Calu3 (cell line): ENCODE measurements around the gene RRP15. TPM values are rescaled to one million over a fixed set of nuclear protein-coding genes. Genes with fewer than 3 reads are reported as not detected.

Experiments used
- BruUV-seq: library from RNA; stranded (reverse); fragments of 400-500 nt; replicated peaks from 2 replicates; lab custom pipeline; 2021; lab: Mats Ljungman, UMichigan
- CTCF ChIA-PET: fragments of 300-600 bp; sonication (Branson Sonifier 250); formaldehyde crosslinking; loops from one replicate; lab custom pipeline; 2022; ENCODE audit warnings: antibody characterized with exemption; lab: Charles Lee
- DNase-seq: peaks from one replicate; pipeline ENCODE4 v3.0.0; 2022
- H3K27ac Mint-ChIP-seq: one replicate; pipeline ENCODE4 v1.8.0; 2022; ENCODE audit warnings: mixed read lengths; ENCODE audit not compliant: unreplicated experiment
- H3K27me3 Mint-ChIP-seq: one replicate; pipeline ENCODE4 v1.8.0; 2022; ENCODE audit warnings: mixed read lengths; ENCODE audit not compliant: unreplicated experiment
- H3K36me3 Mint-ChIP-seq: one replicate; pipeline ENCODE4 v1.8.0; 2022; ENCODE audit warnings: mild to moderate bottlenecking, moderate library complexity, mixed read lengths; ENCODE audit not compliant: insufficient read depth, unreplicated experiment
- H3K4me1 Mint-ChIP-seq: one replicate; pipeline ENCODE4 v1.8.0; 2022; ENCODE audit warnings: mild to moderate bottlenecking, low read depth, mixed read lengths; ENCODE audit not compliant: unreplicated experiment
- H3K4me3 Mint-ChIP-seq: one replicate; pipeline ENCODE4 v1.8.0; 2022; ENCODE audit warnings: mild to moderate bottlenecking, low read depth, moderate library complexity, mixed read lengths; ENCODE audit not compliant: unreplicated experiment
- H3K9me3 Mint-ChIP-seq: one replicate; pipeline ENCODE4 v1.8.0; 2022; ENCODE audit warnings: low read depth, mixed read lengths; ENCODE audit not compliant: unreplicated experiment
- intact Hi-C: fragments of 100-400 bp; cut with micrococcal nuclease; formaldehyde crosslinking; loops from one replicate; pipeline ENCODE4 v1.10.0; 2022; ENCODE audit not compliant: unreplicated experiment
- total RNA-seq: library from RNA; stranded (reverse); gene quantifications from 2 replicates; pipeline ENCODE4 v1.2.3, GENCODE V29; 2022
- TF ChIP-seq, protein P1 (sequence below): fragments of 200-600 bp; IDR thresholded peaks from one replicate; pipeline ENCODE4 v1.8.0; 2022; ENCODE audit warnings: antibody characterized with exemption; ENCODE audit not compliant: unreplicated experiment

RRP15 gene
- total RNA-seq, 1 experiment from 2014 or later = 44.0 TPM

DNA sequence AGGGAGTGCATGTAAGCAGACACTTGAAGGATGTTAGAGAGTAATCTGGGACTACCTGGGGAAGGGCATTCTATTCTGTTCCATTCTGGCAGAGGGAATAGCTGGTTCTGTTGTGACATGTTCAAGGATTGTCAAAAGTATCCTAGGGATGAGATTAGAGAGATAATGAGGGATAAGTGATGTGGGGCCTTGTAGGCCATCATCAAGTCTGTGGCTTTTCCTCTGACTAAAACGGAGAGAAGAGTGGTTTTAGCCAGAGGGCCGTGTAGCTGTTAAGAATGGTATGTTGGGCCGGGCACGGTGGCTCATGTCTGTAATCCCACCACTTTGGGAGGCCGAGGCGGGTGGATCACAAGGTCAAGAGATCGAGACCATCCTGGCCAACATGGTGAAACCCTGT is 83.6 kb downstream of the RRP15 start:
- BruUV-seq = no TSS peak
- TF ChIP-seq, protein P1, sequence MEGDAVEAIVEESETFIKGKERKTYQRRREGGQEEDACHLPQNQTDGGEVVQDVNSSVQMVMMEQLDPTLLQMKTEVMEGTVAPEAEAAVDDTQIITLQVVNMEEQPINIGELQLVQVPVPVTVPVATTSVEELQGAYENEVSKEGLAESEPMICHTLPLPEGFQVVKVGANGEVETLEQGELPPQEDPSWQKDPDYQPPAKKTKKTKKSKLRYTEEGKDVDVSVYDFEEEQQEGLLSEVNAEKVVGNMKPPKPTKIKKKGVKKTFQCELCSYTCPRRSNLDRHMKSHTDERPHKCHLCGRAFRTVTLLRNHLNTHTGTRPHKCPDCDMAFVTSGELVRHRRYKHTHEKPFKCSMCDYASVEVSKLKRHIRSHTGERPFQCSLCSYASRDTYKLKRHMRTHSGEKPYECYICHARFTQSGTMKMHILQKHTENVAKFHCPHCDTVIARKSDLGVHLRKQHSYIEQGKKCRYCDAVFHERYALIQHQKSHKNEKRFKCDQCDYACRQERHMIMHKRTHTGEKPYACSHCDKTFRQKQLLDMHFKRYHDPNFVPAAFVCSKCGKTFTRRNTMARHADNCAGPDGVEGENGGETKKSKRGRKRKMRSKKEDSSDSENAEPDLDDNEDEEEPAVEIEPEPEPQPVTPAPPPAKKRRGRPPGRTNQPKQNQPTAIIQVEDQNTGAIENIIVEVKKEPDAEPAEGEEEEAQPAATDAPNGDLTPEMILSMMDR = no peak
- intact Hi-C loops = no loop called here
- no peak for DNase-seq
- H3K4me3 Mint-ChIP-seq = no peak overlapping the region
- peaks cover 61% of the 10 kb centered on the region for H3K4me1 Mint-ChIP-seq
- no peak overlapping the region for H3K27ac Mint-ChIP-seq
- H3K9me3 Mint-ChIP-seq = peaks cover 2% of the 10 kb centered on the region
- H3K36me3 Mint-ChIP-seq = peaks cover 22% of the 10 kb centered on the region
- no peaks in the 10 kb centered on the region for H3K27me3 Mint-ChIP-seq
- CTCF ChIA-PET = interaction anchor here (1.2 to 2.1 kb wide), 3 partner anchors 11 to 23 kb away, joined by 3 to 4 read pairs (median 4); partner anchors contain the start of gene TGFB2

DNA sequence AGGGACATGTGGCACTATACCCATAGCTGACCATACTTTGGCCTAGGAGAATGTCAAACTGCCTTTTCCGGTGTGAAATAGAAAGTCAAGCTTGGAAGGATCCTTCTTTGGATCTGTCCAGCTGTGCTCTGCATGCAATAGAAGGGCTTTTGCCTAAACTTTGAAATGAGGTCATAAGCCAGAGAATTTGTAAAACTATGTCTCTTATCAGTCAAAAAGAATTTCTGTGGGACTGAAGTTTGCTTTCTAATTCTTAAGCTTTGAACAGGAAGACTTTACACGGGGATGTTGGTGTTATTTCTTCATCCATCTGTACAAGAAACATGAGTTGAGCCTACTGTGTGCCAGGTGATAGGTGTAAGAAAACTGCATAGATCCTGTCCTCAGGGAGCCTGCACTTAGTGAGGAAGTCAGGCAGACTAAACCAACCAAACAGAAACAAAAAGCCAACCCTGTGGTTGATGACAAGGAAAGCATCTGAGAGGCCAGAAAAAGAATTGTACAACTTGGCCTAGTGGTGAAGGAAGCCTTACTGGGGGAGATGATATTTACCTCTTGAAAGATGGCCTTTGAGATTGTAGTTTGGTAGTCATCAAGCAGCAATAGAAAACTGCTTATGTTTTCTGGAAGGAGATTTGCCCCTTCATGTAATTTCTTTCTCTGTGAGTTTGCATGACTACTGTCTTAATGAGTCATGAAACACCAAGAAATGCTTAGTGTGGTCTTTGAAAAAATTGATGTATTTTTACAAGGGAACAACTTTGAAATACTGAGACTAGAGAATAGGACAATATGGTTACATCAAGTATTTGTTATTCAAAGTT is 84.8 kb downstream of the RRP15 start:
- Mint-ChIP-seq H3K27ac (peak overlapping the region; percentile 28), H3K4me1 (peaks cover 73% of the 10 kb centered on the region), H3K9me3 (peaks cover 2% of the 10 kb centered on the region), H3K4me3 (no peak overlapping the region), H3K36me3 (peaks cover 22% of the 10 kb centered on the region), H3K27me3 (no peaks in the 10 kb centered on the region)
- no TSS peak for BruUV-seq
- intact Hi-C loops = no loop called here
- CTCF ChIA-PET = interaction anchor here (1.2 to 2.1 kb wide), 2 partner anchors 21 to 25 kb away, joined by 3 to 4 read pairs; partner anchors contain the start of gene TGFB2
- DNase-seq = no peak
- TF ChIP-seq, protein P1 = no peak

DNA sequence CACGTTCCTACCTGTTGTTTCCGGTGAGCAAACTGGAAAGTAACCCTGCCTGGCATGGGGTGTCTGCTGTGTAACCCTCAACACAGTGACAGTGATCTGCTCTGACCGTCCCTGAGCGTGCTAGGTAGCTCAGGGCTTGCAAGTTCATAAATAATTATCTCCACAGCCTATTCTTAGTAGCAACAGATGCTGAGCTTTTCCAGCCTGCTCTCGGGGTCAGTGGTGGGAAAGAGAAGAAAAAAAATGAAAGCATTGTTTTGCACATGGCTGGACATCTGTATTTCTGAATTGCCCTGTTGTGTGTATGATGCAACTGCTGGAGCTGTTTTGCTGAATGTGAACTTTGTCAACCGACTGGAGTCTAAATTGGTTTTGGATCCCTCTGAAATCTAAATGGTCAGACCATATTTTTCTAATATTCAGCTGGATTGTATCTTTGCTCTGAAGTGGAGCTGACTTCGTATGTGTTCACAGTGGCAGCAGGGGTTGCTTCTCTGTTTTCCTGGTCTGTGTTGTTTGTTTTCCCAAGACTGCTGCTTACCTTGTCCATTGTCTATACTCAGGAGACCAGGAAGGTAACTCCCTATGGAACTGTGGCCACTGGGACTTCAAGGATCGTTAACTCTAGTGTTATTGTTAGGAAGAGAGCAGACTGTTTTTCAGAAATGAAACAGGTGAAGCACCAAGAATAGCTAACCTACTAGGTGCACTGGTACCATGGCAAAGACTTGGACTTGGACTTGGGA is 87.0 kb downstream of the RRP15 start:
- H3K4me1 Mint-ChIP-seq = peaks cover 81% of the 10 kb centered on the region
- H3K27ac Mint-ChIP-seq = peak overlapping the region; percentile 40
- no peaks in the 10 kb centered on the region for H3K27me3 Mint-ChIP-seq

More for the DNA sequence above, 87.0 kb downstream of the RRP15 start:
- intact Hi-C loops = no loop called here
- BruUV-seq = no TSS peak
- TF ChIP-seq, protein P1 = no peak
- H3K36me3 Mint-ChIP-seq = peaks cover 28% of the 10 kb centered on the region
- CTCF ChIA-PET = interaction anchor here (1.1 kb wide), 1 partner anchor 12 kb away, joined by 3 read pairs; no protein-coding TSS in a partner anchor
- peaks cover 2% of the 10 kb centered on the region for H3K9me3 Mint-ChIP-seq
- H3K4me3 Mint-ChIP-seq = no peak overlapping the region
- DNase-seq = no peak
